ENCODE measurements around the gene NAA15.

DNA sequence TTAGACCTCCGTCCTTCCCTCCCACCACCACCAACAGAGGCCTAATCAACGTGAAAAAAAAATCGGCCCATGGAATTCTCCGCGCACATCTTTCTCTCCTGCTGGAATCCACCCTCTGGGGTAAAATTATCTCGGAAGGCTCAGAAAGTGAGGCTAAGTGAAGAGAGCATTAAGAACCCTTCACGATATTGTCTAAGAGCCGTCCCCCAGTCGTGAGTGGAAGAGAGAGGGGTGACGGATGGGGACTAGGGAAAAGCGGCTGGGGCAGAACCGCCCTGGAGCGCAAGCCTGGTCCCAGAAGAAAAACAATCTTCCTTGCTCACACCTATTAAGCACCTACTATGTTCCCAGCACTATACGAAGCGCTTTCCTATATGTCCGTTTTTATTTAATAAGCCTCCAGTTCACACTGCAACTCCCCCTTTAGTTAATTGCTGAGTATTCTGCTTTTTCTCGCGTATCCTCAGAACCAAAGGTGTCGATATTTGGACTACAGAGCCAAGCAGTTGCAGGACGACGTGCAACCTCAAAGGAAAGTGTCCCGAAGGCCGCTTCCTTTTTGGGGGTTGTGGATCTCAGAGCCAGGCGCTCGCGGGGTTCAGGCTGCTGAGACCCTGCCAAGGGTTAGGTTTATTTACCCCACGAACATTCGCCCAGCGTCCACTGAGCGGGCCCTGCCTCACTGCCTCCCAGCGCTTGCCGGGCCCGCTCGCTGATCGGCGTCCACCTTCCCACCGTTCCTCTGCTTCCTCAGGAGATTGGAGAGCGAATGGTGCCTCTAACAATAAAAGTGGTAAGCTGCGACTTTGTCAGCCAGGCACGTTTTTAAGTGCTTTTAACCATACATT is 22.2 kb upstream of the NAA15 start:
- TF ChIP-seq, protein P1, sequence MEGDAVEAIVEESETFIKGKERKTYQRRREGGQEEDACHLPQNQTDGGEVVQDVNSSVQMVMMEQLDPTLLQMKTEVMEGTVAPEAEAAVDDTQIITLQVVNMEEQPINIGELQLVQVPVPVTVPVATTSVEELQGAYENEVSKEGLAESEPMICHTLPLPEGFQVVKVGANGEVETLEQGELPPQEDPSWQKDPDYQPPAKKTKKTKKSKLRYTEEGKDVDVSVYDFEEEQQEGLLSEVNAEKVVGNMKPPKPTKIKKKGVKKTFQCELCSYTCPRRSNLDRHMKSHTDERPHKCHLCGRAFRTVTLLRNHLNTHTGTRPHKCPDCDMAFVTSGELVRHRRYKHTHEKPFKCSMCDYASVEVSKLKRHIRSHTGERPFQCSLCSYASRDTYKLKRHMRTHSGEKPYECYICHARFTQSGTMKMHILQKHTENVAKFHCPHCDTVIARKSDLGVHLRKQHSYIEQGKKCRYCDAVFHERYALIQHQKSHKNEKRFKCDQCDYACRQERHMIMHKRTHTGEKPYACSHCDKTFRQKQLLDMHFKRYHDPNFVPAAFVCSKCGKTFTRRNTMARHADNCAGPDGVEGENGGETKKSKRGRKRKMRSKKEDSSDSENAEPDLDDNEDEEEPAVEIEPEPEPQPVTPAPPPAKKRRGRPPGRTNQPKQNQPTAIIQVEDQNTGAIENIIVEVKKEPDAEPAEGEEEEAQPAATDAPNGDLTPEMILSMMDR (IDR thresholded peaks at IDR 0.05; ENCODE audit: extremely low read depth in 1 of 2, insufficient read depth in 1 of 2, low read depth in 1 of 2, low read length in 2 of 2) = no peak
- TF ChIP-seq EZH2 (IDR thresholded peaks at IDR 0.05; ENCODE audit: borderline replicate concordance, low read depth, low read length, severe bottlenecking) (no peak), POLR2AphosphoS5 (IDR thresholded peaks at IDR 0.05; ENCODE audit: insufficient read depth, low read depth, low read length) (no peak)

All from endothelial cell of umbilical vein (primary cell).